SK-N-SH (cell line): ENCODE measurements around the gene FOCAD.

ENCODE experiments used
- EZH2phosphoT487 ChIP-seq: fragments of 200-600 bp; sonication (generic); IDR thresholded peaks from 2 replicates; pipeline ENCODE4 v1.6.1; 2017; ENCODE audit warnings: low read depth, mixed run types, mild to moderate bottlenecking, antibody characterized with exemption, moderate library complexity, borderline replicate concordance
- FOXJ3 ChIP-seq: sonication (generic); formaldehyde crosslinking; IDR thresholded peaks from 2 replicates; pipeline ENCODE4 v1.5.1; 2020; ENCODE audit warnings: mild to moderate bottlenecking, missing genetic modification reagents
- FOXM1 ChIP-seq: IDR thresholded peaks from 2 replicates; pipeline ENCODE4 v1.4.0; 2012; ENCODE audit warnings: low read depth, mild to moderate bottlenecking
- POLR2AphosphoS5 ChIP-seq: IDR thresholded peaks from 2 replicates; pipeline ENCODE4 v1.6.1; 2012; ENCODE audit warnings: low read depth, low read length
- RCOR1 ChIP-seq: fragments of 150-350 bp; IDR thresholded peaks from 2 replicates; pipeline ENCODE4 v1.6.1; 2017; ENCODE audit warnings: antibody characterized with exemption, low read length
- RXRA ChIP-seq: IDR thresholded peaks from 2 replicates; pipeline ENCODE4 v1.4.0; 2012; ENCODE audit warnings: low read depth, mild to moderate bottlenecking, borderline replicate concordance
- SIN3A ChIP-seq: IDR thresholded peaks from 2 replicates; pipeline ENCODE4 v1.6.1; 2012; ENCODE audit warnings: low read depth, mild to moderate bottlenecking, low read length, moderate library complexity, borderline replicate concordance
- TAF1 ChIP-seq: IDR thresholded peaks from 2 replicates; pipeline ENCODE4 v1.6.1; 2012; ENCODE audit warnings: low read depth, mild to moderate bottlenecking, low read length, moderate library complexity, borderline replicate concordance
- TF ChIP-seq, protein P1 (sequence below): fragments of 200-600 bp; sonication (generic); IDR thresholded peaks from 2 replicates; pipeline ENCODE4 v1.6.1; 2017; ENCODE audit warnings: antibody characterized with exemption, mild to moderate bottlenecking, moderate library complexity
- TF ChIP-seq, protein P2 (sequence below): IDR thresholded peaks from 2 replicates; pipeline ENCODE4 v1.4.0; 2012; ENCODE audit warnings: low read depth, borderline replicate concordance
- TF ChIP-seq, protein P3 (sequence below): fragments of 150-350 bp; IDR thresholded peaks from 2 replicates; pipeline ENCODE4 v1.6.1; 2017; ENCODE audit warnings: antibody characterized with exemption, low read length, low read depth, borderline replicate concordance
- TF ChIP-seq, protein P4 (sequence below): IDR thresholded peaks from 2 replicates; pipeline ENCODE4; 2012

DNA sequence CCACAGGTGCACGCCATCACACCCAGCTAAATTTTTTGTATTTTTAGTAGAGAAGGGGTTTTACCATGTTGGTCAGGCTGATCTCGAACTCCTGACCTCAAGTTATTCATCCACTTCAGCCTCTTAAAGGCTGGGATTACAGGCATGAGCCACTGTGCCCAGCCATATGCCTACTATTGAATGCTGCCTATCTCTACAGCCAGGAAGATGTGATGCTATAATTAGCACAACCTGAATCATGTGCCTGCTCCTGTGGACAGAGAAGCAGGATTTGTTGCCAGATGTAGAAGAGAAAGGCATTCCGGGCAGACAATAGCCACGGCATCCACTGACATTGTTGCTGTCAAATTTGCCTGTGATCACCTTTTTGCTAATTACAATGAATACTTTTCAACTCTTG lies 37.4 kb upstream of the FOCAD start:
- no peak for TF ChIP-seq RXRA
- TF ChIP-seq, protein P1, sequence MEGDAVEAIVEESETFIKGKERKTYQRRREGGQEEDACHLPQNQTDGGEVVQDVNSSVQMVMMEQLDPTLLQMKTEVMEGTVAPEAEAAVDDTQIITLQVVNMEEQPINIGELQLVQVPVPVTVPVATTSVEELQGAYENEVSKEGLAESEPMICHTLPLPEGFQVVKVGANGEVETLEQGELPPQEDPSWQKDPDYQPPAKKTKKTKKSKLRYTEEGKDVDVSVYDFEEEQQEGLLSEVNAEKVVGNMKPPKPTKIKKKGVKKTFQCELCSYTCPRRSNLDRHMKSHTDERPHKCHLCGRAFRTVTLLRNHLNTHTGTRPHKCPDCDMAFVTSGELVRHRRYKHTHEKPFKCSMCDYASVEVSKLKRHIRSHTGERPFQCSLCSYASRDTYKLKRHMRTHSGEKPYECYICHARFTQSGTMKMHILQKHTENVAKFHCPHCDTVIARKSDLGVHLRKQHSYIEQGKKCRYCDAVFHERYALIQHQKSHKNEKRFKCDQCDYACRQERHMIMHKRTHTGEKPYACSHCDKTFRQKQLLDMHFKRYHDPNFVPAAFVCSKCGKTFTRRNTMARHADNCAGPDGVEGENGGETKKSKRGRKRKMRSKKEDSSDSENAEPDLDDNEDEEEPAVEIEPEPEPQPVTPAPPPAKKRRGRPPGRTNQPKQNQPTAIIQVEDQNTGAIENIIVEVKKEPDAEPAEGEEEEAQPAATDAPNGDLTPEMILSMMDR = no peak
- TF ChIP-seq POLR2AphosphoS5 = no peak
- TF ChIP-seq, protein P2, sequence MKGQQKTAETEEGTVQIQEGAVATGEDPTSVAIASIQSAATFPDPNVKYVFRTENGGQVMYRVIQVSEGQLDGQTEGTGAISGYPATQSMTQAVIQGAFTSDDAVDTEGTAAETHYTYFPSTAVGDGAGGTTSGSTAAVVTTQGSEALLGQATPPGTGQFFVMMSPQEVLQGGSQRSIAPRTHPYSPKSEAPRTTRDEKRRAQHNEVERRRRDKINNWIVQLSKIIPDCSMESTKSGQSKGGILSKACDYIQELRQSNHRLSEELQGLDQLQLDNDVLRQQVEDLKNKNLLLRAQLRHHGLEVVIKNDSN = no peak
- TF ChIP-seq SIN3A = no peak
- no peak for TF ChIP-seq TAF1
- TF ChIP-seq, protein P3, sequence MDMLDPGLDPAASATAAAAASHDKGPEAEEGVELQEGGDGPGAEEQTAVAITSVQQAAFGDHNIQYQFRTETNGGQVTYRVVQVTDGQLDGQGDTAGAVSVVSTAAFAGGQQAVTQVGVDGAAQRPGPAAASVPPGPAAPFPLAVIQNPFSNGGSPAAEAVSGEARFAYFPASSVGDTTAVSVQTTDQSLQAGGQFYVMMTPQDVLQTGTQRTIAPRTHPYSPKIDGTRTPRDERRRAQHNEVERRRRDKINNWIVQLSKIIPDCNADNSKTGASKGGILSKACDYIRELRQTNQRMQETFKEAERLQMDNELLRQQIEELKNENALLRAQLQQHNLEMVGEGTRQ = no peak
- no peak for TF ChIP-seq FOXJ3 (CRISPR knock-in tag)
- TF ChIP-seq FOXM1 = no peak
- TF ChIP-seq, protein P4, sequence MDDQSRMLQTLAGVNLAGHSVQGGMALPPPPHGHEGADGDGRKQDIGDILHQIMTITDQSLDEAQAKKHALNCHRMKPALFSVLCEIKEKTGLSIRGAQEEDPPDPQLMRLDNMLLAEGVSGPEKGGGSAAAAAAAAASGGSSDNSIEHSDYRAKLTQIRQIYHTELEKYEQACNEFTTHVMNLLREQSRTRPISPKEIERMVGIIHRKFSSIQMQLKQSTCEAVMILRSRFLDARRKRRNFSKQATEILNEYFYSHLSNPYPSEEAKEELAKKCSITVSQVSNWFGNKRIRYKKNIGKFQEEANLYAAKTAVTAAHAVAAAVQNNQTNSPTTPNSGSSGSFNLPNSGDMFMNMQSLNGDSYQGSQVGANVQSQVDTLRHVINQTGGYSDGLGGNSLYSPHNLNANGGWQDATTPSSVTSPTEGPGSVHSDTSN = no peak
- no peak for TF ChIP-seq RCOR1
- no peak for TF ChIP-seq EZH2phosphoT487
